Measurements from ENCODE around the gene LCN6. TPM values are rescaled to one million over a fixed set of nuclear protein-coding genes. Genes with fewer than 3 reads are reported as not detected.

The LCN6 gene
- total and polyA plus RNA-seq, 2 experiments from 2014 or later = not detected

GRCh38 chr9:136739509-136739908, 8.8 kb downstream of the LCN6 start:
- 90% methylated on average over 23 of the region's 23 CpGs for WGBS (ENCODE audit: low lambda C conversion rate, missing lambda C conversion rate)
- no peaks in the 10 kb centered on the region for H3K36me3 ChIP-seq (replicated peaks; ENCODE audit: insufficient read depth, low read depth)
- H3K79me2 ChIP-seq = no peaks in the 10 kb centered on the region
- no peak overlapping the region for H3K4me2 ChIP-seq
- no peak overlapping the region for H2AFZ ChIP-seq
- H3K9me2 ChIP-seq (replicated peaks; ENCODE audit: insufficient read depth) = no peaks in the 10 kb centered on the region
- H3K27ac ChIP-seq = no peak overlapping the region
- no peaks in the 10 kb centered on the region for H4K20me1 ChIP-seq (ENCODE audit: insufficient read depth, poor library complexity, severe bottlenecking)
- no peaks in the 10 kb centered on the region for H3K9me3 ChIP-seq (ENCODE audit: low read depth)
- H3K4me3 ChIP-seq = no peak overlapping the region
- TF ChIP-seq EZH2 (IDR thresholded peaks at IDR 0.05; ENCODE audit: borderline replicate concordance) (no peak), CTCF (IDR thresholded peaks at IDR 0.05; ENCODE audit: poor library complexity) (no peak), EZH2phosphoT487 (IDR thresholded peaks at IDR 0.05; ENCODE audit: low read depth, severe bottlenecking, unreplicated experiment) (no peak)
- H3K27me3 ChIP-seq = no peaks in the 10 kb centered on the region
- peaks cover 7% of the 10 kb centered on the region for H3K4me1 ChIP-seq (ENCODE audit: insufficient read depth)
- no peak for DNase-seq (ENCODE audit: low spot score)

- Histone ChIP-seq H3K27ac (no peak overlapping the region), H3K27me3 (no peaks in the 10 kb centered on the region), H3K79me2 (no peaks in the 10 kb centered on the region), H2AFZ (no peak overlapping the region), H3K9me2 (replicated peaks; ENCODE audit: insufficient read depth) (no peaks in the 10 kb centered on the region), H3K4me3 (no peak overlapping the region), H4K20me1 (ENCODE audit: insufficient read depth, poor library complexity, severe bottlenecking) (no peaks in the 10 kb centered on the region), H3K9me3 (ENCODE audit: low read depth) (no peaks in the 10 kb centered on the region), H3K4me2 (no peak overlapping the region), H3K4me1 (ENCODE audit: insufficient read depth) (peaks cover 7% of the 10 kb centered on the region), H3K36me3 (replicated peaks; ENCODE audit: insufficient read depth, low read depth) (no peaks in the 10 kb centered on the region)
- TF ChIP-seq CTCF (IDR thresholded peaks at IDR 0.05; ENCODE audit: poor library complexity) (no peak), EZH2phosphoT487 (IDR thresholded peaks at IDR 0.05; ENCODE audit: low read depth, severe bottlenecking, unreplicated experiment) (no peak), EZH2 (IDR thresholded peaks at IDR 0.05; ENCODE audit: borderline replicate concordance) (no peak)
- 93% methylated on average over 20 of the region's 20 CpGs for WGBS (ENCODE audit: low lambda C conversion rate, missing lambda C conversion rate)
- no peak for DNase-seq (ENCODE audit: low spot score)
These were observed 9.4 kb downstream of the LCN6 start for GRCh38 chr9:136738960-136739359.

- Histone ChIP-seq H3K27ac (no peak overlapping the region), H4K20me1 (ENCODE audit: insufficient read depth, poor library complexity, severe bottlenecking) (no peaks in the 10 kb centered on the region), H3K27me3 (no peaks in the 10 kb centered on the region), H3K4me3 (no peak overlapping the region), H3K4me2 (no peak overlapping the region), H3K36me3 (replicated peaks; ENCODE audit: insufficient read depth, low read depth) (no peaks in the 10 kb centered on the region), H3K4me1 (ENCODE audit: insufficient read depth) (no peaks in the 10 kb centered on the region), H3K79me2 (peaks cover 4% of the 10 kb centered on the region), H2AFZ (no peak overlapping the region), H3K9me3 (ENCODE audit: low read depth) (no peaks in the 10 kb centered on the region), H3K9me2 (replicated peaks; ENCODE audit: insufficient read depth) (no peaks in the 10 kb centered on the region)
- no peak for TF ChIP-seq EZH2phosphoT487 (IDR thresholded peaks at IDR 0.05; ENCODE audit: low read depth, severe bottlenecking, unreplicated experiment)
- no peak for TF ChIP-seq CTCF (IDR thresholded peaks at IDR 0.05; ENCODE audit: poor library complexity)
- no peak for TF ChIP-seq EZH2 (IDR thresholded peaks at IDR 0.05; ENCODE audit: borderline replicate concordance)
- no peak for DNase-seq (ENCODE audit: low spot score)
- WGBS (ENCODE audit: low lambda C conversion rate, missing lambda C conversion rate) = 93% methylated on average over 13 of the region's 21 CpGs
These were observed 12.4 kb downstream of the LCN6 start for GRCh38 chr9:136735812-136736480.

Measured in hepatocyte (in vitro differentiated cells).